Liver (tissue), 9 donors: ENCODE data around the gene KIF26B. TPM values are rescaled to one million over a fixed set of nuclear protein-coding genes. Genes with fewer than 3 reads are reported as not detected.

ENCODE experiments used
- DNase-seq: peaks from one replicate; pipeline ENCODE4 v3.0.0-alpha.2; 2017; ENCODE audit warnings: low spot score
- H3K27ac ChIP-seq, 2 donors: one replicate each; pipeline ENCODE4 v1.7.0; 2013; ENCODE audit warnings: inconsistent platforms in 2 of 2, low read length in 2 of 2, control low read depth in 1 of 2, low read depth in 1 of 2, mild to moderate bottlenecking in 1 of 2
- H3K27me3 ChIP-seq, 4 donors: one replicate each; pipeline versions ENCODE4 v1.6.1 to v1.7.0; 2013; ENCODE audit warnings: low read length in 3 of 4, inconsistent platforms in 1 of 4, mild to moderate bottlenecking in 1 of 4, moderate library complexity in 1 of 4; ENCODE audit not compliant: control insufficient read depth in 4 of 4, insufficient read depth in 4 of 4
- H3K36me3 ChIP-seq, 4 donors: one replicate each; pipeline versions ENCODE4 v1.6.1 to v1.7.0; 2013; ENCODE audit warnings: low read length in 3 of 4, mild to moderate bottlenecking in 3 of 4, low read depth in 1 of 4, moderate library complexity in 1 of 4; ENCODE audit not compliant: control insufficient read depth in 4 of 4, insufficient read depth in 3 of 4
- H3K4me1 ChIP-seq, 4 donors: one replicate each; pipeline versions ENCODE4 v1.6.1 to v1.7.0; 2013; ENCODE audit warnings: low read length in 3 of 4, mild to moderate bottlenecking in 3 of 4, moderate library complexity in 1 of 4; ENCODE audit not compliant: control insufficient read depth in 4 of 4, insufficient read depth in 4 of 4
- H3K4me3 ChIP-seq, 3 donors: one replicate each; pipeline versions ENCODE4 v1.6.1 to v1.7.0; 2013; ENCODE audit warnings: low read length in 3 of 3, control low read depth in 1 of 3, low read depth in 1 of 3, mild to moderate bottlenecking in 1 of 3
- H3K9ac ChIP-seq, 2 donors: one replicate each; pipeline ENCODE4 v1.7.0; 2013; ENCODE audit warnings: low read length in 2 of 2, mild to moderate bottlenecking in 2 of 2, moderate library complexity in 2 of 2, control low read depth in 1 of 2, low read depth in 1 of 2
- H3K9me3 ChIP-seq, 4 donors: one replicate each; pipeline versions ENCODE4 v1.6.1 to v1.7.0; 2013; ENCODE audit warnings: low read length in 3 of 4; ENCODE audit not compliant: control insufficient read depth in 4 of 4
- ATF3 ChIP-seq: IDR thresholded peaks from 2 replicates; pipeline ENCODE4 v1.6.1; 2016; ENCODE audit warnings: antibody characterized with exemption
- FOXA1 ChIP-seq: IDR thresholded peaks from 2 replicates; pipeline ENCODE4 v1.6.1; 2016; ENCODE audit warnings: antibody characterized with exemption
- FOXA2 ChIP-seq: IDR thresholded peaks from 2 replicates; pipeline ENCODE4 v1.6.1; 2016; ENCODE audit warnings: antibody characterized with exemption
- MAX ChIP-seq: IDR thresholded peaks from 2 replicates; pipeline ENCODE4 v1.6.1; 2016; ENCODE audit warnings: antibody characterized with exemption
- NR2F2 ChIP-seq: IDR thresholded peaks from 2 replicates; pipeline ENCODE4 v1.6.1; 2016; ENCODE audit warnings: antibody characterized with exemption
- RXRA ChIP-seq, 2 donors: IDR thresholded peaks; 2 replicates each; pipeline ENCODE4 v1.6.1; 2017 to 2018; ENCODE audit warnings: antibody characterized with exemption in 2 of 2, mild to moderate bottlenecking in 1 of 2
- SP1 ChIP-seq: IDR thresholded peaks from 2 replicates; pipeline ENCODE4 v1.6.1; 2018; ENCODE audit warnings: antibody characterized with exemption, mild to moderate bottlenecking
- WGBS: extraction: QIAGEN DNeasy Blood & Tissue Kit; methylation state at CpG from one replicate; pipeline ENCODE4 v1.1.7; 2013; 5-methylcytosine and 5-hydroxymethylcytosine counted together
- polyA plus RNA-seq, 2 donors: library from polyadenylated mRNA; stranded (reverse) in 1 of 2; unstranded in 1 of 2; fragments of 200-250 nt in 1 of 2; fragments of >200 nt in 1 of 2; fragmentation: Nextera tagmentation in 1 of 2; extraction: Ambion mirVana in 1 of 2; gene quantifications; one replicate each; pipeline versions ENCODE4 v1.2.1 to v1.2.3, GENCODE V29; 2013 to 2015
- total RNA-seq, 2 donors: library from RNA; depleted of rRNA; stranded (reverse); fragments of >200 nt; gene quantifications; one replicate each; pipeline ENCODE4 v1.2.3, GENCODE V29; 2014
- TF ChIP-seq, protein P1 (sequence below): IDR thresholded peaks from 2 replicates; pipeline ENCODE4 v1.6.1; 2016; ENCODE audit warnings: antibody characterized with exemption, mild to moderate bottlenecking
- TF ChIP-seq, protein P2 (sequence below): IDR thresholded peaks from 2 replicates; pipeline ENCODE4 v1.6.1; 2016; ENCODE audit warnings: antibody characterized with exemption
- donor health status: healthy.
- donor health status: healthy.
- donor health status: healthy.
- donor health status: healthy.
- donor health status: healthy.

The KIF26B gene
- total and polyA plus RNA-seq, 4 donors: 0.10 to 1.7 (median 0.34) TPM

DNA sequence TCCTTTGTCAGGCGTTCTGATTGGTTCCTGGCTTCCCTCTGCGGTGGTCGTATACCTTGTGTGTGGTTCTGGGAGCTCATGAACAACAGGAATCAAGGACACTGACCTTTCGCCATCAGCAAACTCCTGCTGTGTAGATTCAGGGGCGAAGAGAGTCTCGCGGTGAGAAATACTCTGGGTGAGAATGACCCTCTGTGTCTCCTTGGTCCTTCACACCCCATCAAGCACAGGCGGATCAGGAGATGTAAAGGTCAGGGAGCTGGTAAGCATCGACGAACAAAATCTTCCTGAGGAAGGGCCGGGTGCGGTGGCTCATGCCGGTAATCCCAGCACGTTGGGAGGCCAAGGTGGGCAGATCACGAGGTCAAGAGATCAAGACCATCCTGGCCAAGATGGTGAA, 207.2 kb downstream of the KIF26B start:
- H3K9me3 ChIP-seq: no peaks in the 10 kb centered on the region
- WGBS: 91% methylated on average over 15 of the region's 15 CpGs

GRCh38 chr1:245363461-245364200, 208.8 kb downstream of the KIF26B start:
- DNase-seq: no peak
- no peaks in the 10 kb centered on the region for H3K36me3 ChIP-seq
- 86% methylated on average over 15 of the region's 15 CpGs for WGBS
- no peak for TF ChIP-seq ATF3
- H3K9me3 ChIP-seq: no peaks in the 10 kb centered on the region
- no peaks in the 10 kb centered on the region for H3K4me1 ChIP-seq
- no peak overlapping the region for H3K27ac ChIP-seq
- no peak overlapping the region for H3K9ac ChIP-seq
- no peaks in the 10 kb centered on the region for H3K27me3 ChIP-seq
- H3K4me3 ChIP-seq: no peak overlapping the region

More for the DNA sequence above, 207.2 kb downstream of the KIF26B start:
- no peaks in the 10 kb centered on the region for H3K4me1 ChIP-seq
- no peak overlapping the region for H3K27ac ChIP-seq
- no peaks in the 10 kb centered on the region for H3K36me3 ChIP-seq
- no peaks in the 10 kb centered on the region for H3K27me3 ChIP-seq
- TF ChIP-seq, protein P1, sequence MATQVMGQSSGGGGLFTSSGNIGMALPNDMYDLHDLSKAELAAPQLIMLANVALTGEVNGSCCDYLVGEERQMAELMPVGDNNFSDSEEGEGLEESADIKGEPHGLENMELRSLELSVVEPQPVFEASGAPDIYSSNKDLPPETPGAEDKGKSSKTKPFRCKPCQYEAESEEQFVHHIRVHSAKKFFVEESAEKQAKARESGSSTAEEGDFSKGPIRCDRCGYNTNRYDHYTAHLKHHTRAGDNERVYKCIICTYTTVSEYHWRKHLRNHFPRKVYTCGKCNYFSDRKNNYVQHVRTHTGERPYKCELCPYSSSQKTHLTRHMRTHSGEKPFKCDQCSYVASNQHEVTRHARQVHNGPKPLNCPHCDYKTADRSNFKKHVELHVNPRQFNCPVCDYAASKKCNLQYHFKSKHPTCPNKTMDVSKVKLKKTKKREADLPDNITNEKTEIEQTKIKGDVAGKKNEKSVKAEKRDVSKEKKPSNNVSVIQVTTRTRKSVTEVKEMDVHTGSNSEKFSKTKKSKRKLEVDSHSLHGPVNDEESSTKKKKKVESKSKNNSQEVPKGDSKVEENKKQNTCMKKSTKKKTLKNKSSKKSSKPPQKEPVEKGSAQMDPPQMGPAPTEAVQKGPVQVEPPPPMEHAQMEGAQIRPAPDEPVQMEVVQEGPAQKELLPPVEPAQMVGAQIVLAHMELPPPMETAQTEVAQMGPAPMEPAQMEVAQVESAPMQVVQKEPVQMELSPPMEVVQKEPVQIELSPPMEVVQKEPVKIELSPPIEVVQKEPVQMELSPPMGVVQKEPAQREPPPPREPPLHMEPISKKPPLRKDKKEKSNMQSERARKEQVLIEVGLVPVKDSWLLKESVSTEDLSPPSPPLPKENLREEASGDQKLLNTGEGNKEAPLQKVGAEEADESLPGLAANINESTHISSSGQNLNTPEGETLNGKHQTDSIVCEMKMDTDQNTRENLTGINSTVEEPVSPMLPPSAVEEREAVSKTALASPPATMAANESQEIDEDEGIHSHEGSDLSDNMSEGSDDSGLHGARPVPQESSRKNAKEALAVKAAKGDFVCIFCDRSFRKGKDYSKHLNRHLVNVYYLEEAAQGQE: no peak
- TF ChIP-seq ATF3: no peak
- TF ChIP-seq NR2F2: no peak
- no peak for TF ChIP-seq RXRA (IDR thresholded peaks at IDR 0.05)
- no peak for TF ChIP-seq SP1
- no peak for TF ChIP-seq FOXA1
- TF ChIP-seq, protein P2, sequence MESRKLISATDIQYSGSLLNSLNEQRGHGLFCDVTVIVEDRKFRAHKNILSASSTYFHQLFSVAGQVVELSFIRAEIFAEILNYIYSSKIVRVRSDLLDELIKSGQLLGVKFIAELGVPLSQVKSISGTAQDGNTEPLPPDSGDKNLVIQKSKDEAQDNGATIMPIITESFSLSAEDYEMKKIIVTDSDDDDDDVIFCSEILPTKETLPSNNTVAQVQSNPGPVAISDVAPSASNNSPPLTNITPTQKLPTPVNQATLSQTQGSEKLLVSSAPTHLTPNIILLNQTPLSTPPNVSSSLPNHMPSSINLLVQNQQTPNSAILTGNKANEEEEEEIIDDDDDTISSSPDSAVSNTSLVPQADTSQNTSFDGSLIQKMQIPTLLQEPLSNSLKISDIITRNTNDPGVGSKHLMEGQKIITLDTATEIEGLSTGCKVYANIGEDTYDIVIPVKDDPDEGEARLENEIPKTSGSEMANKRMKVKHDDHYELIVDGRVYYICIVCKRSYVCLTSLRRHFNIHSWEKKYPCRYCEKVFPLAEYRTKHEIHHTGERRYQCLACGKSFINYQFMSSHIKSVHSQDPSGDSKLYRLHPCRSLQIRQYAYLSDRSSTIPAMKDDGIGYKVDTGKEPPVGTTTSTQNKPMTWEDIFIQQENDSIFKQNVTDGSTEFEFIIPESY: no peak
- no peak for TF ChIP-seq MAX
- TF ChIP-seq FOXA2: no peak
- no peak overlapping the region for H3K9ac ChIP-seq
- H3K4me3 ChIP-seq: no peak overlapping the region
- DNase-seq: no peak
